Measurements from ENCODE around the gene WDPCP.
"Not testable (repeated sequence)": the region's sequence is repeated elsewhere in the genome, so short reads cannot be mapped to it uniquely, and the experiment has no call there.

Gene WDPCP

DNA sequence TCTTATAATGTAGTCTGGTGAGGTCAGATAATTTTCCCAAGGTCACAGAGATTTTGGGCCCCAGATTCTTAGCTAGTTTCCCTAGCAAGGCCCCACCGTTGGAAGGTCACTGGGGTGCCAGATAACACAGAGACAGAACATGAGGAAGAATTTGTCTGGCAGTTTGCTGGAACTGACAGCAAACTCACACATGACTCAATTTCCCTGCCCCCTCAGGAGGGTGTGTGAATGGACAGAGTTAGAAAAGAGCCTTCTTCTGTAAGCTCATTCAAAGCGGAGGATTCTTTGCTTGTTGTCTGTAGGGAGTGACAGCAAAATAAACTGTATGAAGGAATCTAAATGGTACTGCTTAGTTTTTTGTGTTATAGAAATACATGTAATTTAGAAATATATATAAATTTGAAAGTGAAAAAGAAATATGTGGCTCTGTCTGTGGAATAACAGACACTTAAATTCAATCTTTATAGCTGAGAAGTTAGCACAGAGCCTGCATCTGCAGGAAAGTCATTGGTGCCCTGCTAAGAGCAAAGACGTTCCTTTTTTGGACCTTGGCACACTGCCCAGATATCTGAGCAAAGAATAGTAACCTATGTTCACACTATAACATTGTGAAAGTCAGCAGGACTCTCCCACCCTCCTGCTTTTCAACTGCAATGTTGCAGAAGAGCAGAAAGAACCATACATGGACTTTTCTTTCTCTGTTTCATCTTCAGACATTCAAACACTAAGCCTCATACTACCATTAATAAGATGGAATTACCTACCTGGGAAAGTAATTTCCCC is 2.5 kb upstream of the WDPCP start:
- no peak for DNase-seq

GRCh38 chr2:63589148-63589958 is 1.1 kb upstream of the WDPCP start:
- DNase-seq: no peak

DNA sequence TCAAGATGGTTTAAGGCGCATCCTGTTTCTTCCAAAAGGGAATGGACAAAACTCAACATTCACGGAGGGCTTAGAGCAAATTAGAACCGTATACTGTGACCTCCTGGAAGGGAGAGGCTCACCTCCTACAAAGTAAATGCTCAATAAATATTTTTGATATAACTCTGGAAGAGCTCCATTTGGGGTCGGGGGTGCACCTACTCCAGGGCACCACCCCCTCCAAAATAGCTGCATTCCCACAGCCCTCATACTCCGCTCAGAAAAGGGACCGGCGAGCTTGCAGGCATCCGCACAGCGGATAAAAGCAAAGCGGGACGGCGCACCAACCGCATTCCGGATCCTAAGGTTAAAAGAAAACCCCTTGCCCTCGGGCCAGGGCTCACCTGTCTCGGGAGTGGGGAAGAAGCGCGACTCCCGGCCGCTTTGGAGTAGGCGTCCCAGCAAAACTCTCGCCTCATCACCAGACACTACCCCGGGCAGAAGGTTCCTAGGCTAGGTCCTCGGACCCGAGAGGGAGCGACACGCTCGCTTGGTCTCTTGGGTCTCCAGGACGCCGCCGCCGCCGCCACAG is 378 bp downstream of the WDPCP start:
- no peak for DNase-seq

DNA sequence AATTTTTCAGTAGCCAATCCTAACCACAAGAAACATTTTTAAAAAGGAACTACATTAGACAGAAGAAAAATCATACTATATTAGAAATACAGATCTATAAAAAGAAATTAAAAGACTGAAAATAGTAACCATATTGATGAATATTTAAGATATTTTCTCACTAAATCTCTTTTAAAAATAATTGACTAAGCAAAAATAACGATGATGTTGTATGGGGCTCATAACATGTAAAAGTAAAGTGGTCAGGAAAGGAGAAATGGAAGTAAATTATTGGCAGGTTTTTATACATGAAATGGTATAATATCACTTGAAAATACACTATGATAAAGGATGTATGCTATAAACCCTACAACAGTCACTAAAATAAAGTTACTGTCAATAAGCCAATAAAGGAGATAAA is 5.4 kb downstream of the WDPCP start:
- no peak for DNase-seq

GRCh38 chr2:63581298-63581961 is 6.8 kb downstream of the WDPCP start:
- no peak for DNase-seq

- no peak for DNase-seq
Observed at GRCh38 chr2:63580651-63581297, 7.5 kb downstream of the WDPCP start.

DNA sequence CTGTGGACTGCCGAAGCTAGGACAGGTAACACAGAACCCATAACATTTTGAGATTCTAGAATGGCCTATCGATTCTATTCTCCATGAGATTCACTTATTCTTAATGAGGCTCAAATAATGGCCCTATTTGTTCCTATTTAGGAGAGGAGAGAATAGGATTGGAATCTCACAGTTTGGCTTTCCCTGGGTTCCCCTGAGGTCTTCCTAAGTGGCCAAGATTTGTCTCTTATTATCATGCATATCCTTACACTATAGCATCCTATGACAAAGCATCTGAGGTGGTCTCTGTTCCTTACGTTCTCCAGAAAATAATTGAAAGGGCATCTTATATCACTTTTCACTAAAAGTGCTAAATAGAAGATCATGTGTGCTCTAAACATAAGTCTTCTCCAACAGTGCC is 9.5 kb downstream of the WDPCP start:
- DNase-seq: no peak

DNA sequence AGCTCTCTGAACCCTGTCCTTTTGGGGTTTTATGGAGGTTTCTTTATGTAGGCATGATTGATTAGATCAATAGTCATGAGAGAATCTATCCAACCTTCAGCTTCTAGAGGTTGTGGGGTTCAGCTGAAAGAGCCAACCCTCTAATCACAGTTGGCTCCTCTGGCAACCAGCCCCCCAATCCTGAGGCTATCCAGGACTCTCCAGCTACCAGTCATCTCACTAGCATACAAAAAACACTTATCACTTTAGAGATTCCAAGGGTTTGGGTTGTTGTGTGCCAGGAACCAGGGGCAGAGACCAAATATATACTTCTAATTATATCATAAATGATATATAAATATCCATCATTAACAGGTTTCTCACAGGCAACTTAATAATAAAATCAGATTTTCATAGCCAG is 11.7 kb downstream of the WDPCP start:
- no peak for DNase-seq

GRCh38 chr2:63573726-63574345 is 14.4 kb downstream of the WDPCP start:
- not testable (repeated sequence) for DNase-seq

- DNase-seq: not testable (repeated sequence)
Observed at GRCh38 chr2:63573026-63573425, 15.3 kb downstream of the WDPCP start.

GRCh38 chr2:63572001-63572400 is 16.3 kb downstream of the WDPCP start:
- DNase-seq: no peak

- DNase-seq: no peak
Observed at GRCh38 chr2:63571291-63571690, 17.0 kb downstream of the WDPCP start.

DNA sequence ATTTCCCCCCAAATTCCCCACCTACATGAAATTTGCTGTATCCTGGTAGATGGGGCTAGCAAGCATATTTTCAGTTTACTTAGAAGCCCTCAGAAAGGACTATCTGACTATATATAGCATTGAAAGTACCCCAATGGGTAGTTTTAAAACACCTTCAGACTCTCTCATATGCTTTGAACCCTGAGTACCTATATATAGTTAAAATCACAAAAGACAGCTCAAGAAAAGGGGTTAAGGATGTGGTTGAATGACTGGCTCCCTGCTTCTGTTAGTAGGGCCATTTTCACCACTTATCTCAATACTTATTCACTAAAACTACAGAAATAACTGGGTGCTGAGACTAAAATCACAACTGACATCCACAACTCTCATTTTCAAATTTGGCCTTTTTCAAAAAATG is 18.5 kb downstream of the WDPCP start:
- no peak for DNase-seq

- no peak for DNase-seq
Observed at GRCh38 chr2:63562751-63563150, 25.5 kb downstream of the WDPCP start.

GRCh38 chr2:63558922-63559321 is 29.4 kb downstream of the WDPCP start:
- DNase-seq: not testable (repeated sequence)

DNA sequence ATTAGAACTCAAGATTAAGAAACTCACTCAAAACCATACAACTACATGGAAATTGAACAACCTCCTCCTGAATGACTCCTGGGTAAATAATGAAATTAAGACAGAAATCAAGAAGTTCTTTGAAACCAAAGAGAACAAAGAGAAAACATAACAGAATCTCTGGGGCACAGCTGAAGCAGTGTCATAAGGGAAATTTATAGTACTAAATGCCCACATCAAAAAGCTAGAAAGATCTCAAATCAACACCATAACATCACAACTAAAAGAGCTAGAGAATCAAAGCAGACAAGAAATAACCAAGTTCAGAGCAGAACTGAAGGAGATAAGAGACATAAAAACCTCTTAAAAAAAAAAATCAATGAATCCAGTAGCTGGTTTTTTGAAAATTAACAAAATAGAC is 30.5 kb downstream of the WDPCP start:
- not testable (repeated sequence) for DNase-seq

DNA sequence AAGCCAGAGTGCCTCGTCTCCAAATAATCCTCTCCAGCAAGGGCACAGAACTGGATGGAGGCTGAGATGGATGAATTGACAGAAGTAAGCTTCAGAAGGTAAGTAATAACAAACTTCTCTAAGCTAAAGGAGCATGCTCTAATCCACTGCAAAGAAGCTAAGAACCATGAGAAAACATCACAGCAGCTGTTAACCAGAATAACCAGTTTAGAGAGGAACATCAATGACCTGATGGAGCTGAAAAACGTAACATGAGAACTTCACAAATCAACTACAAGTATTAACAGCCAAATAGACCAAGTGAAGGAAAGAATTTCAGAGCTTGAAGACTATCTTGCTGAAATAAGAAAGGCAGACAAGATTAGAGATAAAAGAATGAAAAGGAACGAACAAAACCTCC is 32.3 kb downstream of the WDPCP start:
- no peak for DNase-seq

DNA sequence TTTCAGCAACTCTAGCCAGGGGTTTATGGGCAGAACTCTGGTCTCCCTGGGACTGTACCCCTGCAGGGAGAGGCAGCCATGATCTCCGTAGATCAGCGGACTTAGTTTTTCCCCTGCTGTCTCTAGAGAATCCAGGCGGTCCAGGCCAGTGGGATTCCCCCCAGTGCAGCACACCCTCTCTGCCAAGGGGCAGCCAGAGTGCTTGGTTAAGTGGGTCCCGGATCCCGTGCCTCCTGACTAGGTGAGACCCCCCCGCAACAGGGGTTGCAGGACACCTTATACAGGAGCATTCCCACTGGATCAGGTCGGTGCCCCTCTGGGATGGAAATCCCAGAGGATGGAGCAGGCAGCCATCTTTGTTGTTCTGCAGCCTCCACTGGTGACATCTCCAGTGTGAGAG is 33.0 kb downstream of the WDPCP start:
- DNase-seq: no peak

DNA sequence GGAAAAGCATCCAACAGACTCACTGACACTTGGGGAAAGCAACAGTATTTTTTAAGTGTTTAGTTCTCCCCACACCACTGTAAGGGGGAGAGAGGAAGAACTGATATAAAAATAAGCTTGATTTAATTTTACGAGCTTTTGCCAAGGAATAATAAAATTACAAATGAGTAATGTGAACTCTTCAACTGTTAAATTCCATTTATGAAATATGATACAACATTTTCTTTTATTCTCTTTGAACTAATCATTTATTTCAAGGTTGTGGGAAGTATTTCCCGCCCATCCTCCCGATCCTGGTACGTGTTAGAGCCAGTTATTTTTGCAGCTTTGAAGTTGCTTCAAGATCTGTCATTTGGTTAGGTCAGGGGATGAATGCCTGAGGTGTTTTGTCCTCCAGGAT is 35.2 kb downstream of the WDPCP start:
- no peak for DNase-seq

DNA sequence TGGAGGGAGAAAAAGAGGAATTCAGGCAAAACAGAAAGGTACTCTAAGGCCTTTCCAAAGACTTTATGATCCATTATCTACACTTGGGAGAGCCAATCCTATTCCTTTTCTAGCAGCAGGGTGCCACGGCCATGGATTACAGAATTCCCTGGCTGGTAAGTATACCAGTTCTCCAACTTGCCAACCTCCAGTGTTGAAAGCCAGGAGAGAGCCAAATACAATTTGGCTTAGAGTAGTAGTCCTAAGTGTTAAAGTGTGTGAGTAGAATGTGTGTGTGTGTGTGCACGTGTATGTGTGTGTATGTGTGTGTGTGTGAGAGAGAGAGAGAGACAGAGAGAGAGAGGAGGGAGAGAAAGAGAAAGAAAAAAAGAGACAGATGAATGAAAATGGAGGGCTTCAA is 43.3 kb downstream of the WDPCP start:
- no peak for DNase-seq

DNA sequence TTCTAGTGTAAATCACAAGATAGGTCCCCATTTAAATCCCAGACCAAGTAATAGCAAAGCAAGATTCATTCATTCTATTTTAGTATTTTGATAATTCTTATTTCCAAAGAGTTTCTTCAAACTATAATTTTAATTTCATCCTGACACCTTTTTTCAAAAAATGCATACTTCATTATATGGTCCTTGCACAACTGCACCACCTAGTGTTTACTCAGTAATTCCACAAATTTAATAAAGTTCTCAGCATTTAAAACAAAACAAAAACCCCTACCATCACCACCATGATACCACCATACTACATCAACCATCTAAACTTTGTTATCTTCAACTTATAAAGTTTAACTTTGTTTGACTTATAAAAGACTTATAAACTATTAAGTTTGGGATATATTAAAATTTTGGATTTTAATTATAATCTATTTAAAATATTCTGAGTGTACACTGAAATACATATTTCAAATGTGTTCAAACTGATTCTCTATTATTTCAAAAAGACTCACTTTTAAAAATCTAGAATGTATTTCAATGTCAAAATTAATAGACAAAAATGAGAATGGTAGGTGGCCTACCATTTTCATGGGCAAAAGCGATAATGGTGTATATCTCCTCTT is 44.2 kb downstream of the WDPCP start:
- no peak for DNase-seq
